NCI-H1048 (cell line): ENCODE data around the gene PRRX2.
"Not testable (repeated sequence)": the region's sequence is repeated elsewhere in the genome, so short reads cannot be mapped to it uniquely, and the experiment has no call there.

ENCODE experiments used
- DNase-seq: peaks from one replicate; lab custom pipeline; 2025; lab: John Stamatoyannopoulos, UW

The PRRX2 gene

GRCh38 chr9:129761293-129761900 is 96.0 kb downstream of the PRRX2 start:
- no peak for DNase-seq

GRCh38 chr9:129761901-129762369 is 96.5 kb downstream of the PRRX2 start:
- no peak for DNase-seq

GRCh38 chr9:129762370-129762984 is 97.0 kb downstream of the PRRX2 start:
- not testable (repeated sequence) for DNase-seq

DNA sequence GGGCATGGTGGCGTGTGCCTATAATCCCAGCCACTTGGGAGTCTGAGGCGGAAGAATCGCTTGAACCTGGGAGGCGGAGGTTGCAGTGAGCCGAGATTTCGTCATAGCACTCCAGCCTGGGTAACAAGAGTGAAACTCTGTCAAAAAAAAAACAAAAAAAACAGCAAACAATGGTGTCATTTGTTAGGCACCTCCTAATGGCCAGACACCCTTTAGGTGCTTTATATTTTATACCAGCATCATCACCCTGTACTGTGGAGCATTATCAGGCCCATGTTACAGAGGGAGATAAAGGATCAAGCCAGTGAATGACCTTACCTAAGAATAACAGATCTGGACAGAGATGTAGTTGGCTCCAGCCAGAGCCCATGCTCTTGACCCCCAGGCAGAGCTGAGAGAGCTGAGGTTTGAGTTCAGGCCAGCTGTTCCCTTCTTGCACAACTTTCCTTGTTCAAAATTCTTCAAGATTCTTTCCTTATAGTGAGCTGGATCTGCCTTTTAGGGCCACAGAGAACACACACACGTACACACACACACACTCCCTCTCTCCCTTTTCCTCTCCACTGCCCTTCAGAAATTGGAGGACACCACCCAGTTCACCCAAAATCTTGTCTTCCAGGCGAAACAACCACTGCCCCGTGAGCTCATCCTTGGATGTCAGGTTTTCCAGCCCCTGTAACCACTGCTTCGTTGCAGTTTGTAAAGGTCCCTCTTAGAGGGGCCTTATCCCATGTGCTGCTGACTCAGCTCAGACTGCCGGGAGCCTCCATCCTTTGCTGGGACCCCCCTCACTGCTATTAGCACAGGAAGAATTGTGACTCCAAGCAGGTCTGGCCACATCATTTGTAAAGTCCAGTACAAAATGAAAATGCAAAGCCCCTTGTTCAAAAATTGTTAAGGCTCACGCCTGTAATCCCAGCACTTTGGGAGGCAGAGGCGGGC is 97.8 kb downstream of the PRRX2 start:
- no peak for DNase-seq

DNA sequence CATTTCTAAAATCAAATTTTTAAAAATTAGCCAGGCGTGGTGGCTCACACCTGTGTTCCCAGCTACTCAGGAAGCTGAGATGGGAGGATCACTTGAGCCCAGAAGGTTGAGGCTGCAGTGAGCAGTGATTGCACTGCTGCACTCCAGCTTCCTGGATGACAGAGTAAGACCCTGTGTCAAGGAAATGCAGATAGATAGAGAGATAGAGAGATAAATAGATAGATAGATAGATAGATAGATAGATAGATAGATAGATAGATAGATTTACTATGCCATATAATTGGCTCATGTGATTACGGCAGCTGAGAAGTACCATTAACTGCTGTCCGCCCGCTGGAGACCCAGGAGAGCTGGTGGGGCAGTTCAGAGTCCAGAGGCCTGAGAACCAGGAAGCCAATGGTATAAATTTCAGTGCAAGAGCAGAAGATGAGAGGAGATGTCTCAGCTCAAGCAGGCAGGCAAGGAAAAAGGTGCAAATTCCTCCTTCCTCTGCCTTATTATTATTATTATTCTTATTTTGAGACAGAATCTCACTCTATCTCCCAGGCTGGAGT is 100.4 kb downstream of the PRRX2 start:
- no peak for DNase-seq

DNA sequence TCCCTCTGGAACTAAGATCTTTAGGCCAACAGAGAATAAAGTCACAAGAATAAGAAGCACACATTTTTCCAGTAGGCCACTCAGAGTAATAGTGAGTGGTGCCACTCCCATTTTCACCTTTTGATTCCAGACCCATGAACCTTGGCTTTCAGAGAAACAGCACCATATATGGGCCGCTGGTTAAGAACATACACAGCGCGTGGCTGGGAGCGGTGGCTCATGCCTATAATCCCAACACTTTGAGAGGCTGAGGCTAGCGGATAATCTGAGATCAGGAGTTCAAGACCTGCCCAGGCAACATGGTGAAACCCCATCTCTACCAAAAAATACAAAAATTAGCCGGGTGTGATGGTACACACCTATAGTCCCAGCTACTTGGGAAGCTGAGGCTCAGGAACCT is 103.0 kb downstream of the PRRX2 start:
- DNase-seq = no peak

- no peak for DNase-seq
Measured at GRCh38 chr9:129769669-129770068, 104.2 kb downstream of the PRRX2 start.

DNA sequence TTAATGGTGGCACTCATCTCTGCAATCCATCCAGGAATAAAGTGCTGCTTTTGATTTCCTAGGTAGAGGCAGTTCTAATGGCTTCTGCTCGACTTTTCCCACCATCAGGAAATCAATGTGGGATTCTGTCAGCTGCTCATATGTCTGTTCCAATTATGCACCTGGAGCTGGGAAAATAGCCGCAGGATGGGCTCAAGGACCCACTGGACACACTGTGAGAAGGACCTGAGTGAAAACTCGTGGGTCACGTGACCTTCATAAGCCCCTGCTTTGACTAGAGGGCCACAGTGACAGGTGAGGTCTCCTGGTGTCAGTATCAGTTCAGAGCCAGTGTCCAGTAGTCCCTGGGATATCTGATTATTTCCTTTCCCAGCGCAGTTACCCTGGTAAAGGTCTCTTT is 105.3 kb downstream of the PRRX2 start:
- no peak for DNase-seq
